Astrocyte of the spinal cord (primary cell): ENCODE results near the gene KLHDC7B.

Source experiments
- DNase-seq: peaks from one replicate; pipeline ENCODE4 v3.0.0; 2011; ENCODE audit warnings: low read depth, low spot score
- H3K4me3 ChIP-seq: 2 replicates; pipeline ENCODE4 v1.5.1; 2011; ENCODE audit warnings: low read depth, mild to moderate bottlenecking, low read length, moderate library complexity
- in situ Hi-C: cut with HindIII; loops from 2 replicates; pipeline ENCODE4 v1.10.0; 2017; ENCODE audit warnings: low sequenced_read_pairs
- TF ChIP-seq, protein P1 (sequence below): IDR thresholded peaks from 2 replicates; pipeline ENCODE4 v1.5.1; 2012; ENCODE audit warnings: low read depth, mild to moderate bottlenecking, low read length, inconsistent platforms

Gene KLHDC7B

DNA sequence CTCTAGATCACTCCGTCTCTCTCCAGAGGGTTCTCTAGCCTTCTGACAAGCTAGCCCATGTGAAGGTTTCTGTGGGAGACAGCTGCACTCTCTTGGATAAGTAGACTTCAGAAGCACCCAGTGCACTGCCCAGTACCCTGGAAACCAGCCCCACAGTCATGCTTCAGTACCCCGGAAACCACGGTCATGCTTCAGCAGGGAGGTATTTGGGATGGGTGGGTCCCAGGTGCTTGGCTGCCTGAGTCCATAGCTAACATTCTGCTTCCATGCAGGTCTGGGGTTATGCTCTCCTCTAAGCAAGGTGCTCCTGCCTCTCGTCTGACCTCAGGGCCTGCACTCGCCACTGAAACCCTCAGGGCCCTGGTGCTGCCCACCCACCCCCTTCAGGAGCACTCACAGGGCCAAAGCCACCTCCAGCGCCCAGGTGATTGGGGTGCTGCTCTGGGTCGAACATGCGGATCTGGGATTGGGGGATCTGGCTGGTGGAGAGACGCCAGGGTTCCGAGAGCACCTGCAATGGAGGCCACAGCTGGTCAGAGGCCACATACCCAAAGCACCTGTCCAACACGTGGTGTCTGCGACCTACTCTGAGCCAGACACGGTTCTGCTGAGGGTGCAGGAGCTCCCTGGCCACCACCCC, 24.3 kb downstream of the KLHDC7B start:
- TF ChIP-seq, protein P1, sequence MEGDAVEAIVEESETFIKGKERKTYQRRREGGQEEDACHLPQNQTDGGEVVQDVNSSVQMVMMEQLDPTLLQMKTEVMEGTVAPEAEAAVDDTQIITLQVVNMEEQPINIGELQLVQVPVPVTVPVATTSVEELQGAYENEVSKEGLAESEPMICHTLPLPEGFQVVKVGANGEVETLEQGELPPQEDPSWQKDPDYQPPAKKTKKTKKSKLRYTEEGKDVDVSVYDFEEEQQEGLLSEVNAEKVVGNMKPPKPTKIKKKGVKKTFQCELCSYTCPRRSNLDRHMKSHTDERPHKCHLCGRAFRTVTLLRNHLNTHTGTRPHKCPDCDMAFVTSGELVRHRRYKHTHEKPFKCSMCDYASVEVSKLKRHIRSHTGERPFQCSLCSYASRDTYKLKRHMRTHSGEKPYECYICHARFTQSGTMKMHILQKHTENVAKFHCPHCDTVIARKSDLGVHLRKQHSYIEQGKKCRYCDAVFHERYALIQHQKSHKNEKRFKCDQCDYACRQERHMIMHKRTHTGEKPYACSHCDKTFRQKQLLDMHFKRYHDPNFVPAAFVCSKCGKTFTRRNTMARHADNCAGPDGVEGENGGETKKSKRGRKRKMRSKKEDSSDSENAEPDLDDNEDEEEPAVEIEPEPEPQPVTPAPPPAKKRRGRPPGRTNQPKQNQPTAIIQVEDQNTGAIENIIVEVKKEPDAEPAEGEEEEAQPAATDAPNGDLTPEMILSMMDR, result no peak
- no peak overlapping the region for H3K4me3 ChIP-seq
- in situ Hi-C loops, result no loop called here
- no peak for DNase-seq

GRCh38 chr22:50570861-50571260, 25.2 kb downstream of the KLHDC7B start:
- no peak overlapping the region for H3K4me3 ChIP-seq
- in situ Hi-C loops, result no loop called here
- TF ChIP-seq, protein P1, result no peak
- DNase-seq, result no peak

DNA sequence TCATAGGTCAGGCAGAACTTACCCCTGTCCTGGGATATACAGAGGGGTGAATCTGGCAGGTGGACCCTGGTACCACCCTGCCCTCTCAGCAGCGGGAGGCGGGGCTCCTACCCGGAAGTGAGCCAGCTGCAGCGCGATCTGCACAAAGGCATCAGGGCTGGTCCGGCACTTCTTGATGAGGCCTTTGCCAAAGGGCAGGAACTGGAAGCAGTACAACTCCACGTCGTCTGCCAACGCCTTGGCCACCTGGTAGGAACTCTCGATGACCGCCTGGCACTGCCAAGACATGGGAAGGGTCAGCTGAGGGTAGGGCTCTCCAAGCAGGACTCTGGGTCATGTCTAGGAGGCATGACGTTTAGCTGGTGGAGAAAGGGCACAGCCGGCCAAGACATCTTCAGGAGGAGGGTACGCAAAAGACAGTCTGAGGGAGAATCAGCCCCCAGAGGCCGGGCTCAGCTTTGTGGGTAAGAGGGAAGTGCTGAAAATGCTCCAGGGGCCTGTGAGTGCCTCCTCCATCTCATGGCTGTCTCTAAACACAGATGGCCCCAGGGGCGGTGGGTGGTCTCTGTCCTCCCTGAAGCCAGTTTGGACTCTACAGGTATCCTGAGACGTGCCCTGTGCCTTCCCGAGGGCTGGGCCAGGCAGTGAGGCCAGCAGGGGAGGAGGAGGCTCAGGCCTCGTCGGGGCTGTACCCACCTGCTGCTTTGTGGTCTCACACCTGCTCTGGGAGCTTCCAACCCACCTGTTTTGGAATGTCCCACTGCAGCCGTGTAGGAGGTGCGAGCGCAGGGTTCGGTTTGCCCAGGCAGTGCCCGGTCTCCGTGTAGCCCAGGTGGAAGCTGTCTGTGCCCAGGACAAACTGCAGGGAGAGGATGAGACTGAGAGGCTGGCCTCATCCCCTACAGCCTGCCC, 25.8 kb downstream of the KLHDC7B start:
- no peak for DNase-seq
- in situ Hi-C loops, result no loop called here
- H3K4me3 ChIP-seq, result no peak overlapping the region
- TF ChIP-seq, protein P1, result no peak

- no peak for DNase-seq
- TF ChIP-seq, protein P1, result no peak
- in situ Hi-C loops, result no loop called here
- no peak overlapping the region for H3K4me3 ChIP-seq
Observed at GRCh38 chr22:50572965-50573364, 27.3 kb downstream of the KLHDC7B start.

DNA sequence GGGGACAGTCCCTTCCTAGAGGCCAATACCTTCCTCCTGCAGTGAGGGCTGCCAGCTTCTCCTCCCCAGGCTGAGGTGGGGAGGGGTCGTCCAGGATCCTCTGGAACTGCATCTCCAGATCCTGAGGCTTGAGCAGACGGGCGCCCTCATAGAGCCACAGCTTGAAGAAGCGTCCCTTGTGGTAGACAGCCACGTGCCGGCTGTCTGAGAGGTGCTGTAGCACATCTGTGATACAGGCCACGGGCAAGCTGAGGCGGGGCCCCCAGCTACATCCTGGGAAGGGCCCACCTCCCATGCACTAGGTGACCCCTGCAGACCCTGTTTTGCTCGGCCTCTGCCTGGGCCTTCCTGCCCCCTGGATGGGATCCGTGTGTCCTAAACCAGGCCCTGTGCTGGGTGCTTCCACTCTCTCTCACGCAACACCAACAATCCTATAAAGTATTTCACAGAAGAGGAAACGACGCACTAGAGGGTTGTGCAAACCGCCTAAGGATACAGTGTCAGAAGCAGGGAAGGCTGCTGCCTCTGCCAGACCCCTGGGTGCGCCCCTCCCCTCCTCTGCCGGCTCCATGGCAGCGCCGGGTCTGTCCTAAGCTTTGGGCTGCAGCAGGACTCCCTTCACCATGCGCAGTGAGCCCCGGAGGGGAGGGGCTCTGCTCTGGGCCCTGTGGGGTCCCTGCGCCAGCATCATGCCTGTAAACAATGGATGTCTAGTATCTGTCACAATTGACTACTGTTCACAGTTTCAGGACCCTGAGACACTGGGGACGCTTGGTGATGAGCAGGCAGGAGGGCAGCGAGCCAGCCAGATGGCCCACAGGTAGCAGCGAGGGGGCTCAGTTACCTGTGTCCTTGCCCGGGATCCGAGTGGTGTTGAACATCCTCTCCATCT, 28.0 kb downstream of the KLHDC7B start:
- in situ Hi-C loops, result no loop called here
- TF ChIP-seq, protein P1, result no peak
- no peak overlapping the region for H3K4me3 ChIP-seq
- no peak for DNase-seq

DNA sequence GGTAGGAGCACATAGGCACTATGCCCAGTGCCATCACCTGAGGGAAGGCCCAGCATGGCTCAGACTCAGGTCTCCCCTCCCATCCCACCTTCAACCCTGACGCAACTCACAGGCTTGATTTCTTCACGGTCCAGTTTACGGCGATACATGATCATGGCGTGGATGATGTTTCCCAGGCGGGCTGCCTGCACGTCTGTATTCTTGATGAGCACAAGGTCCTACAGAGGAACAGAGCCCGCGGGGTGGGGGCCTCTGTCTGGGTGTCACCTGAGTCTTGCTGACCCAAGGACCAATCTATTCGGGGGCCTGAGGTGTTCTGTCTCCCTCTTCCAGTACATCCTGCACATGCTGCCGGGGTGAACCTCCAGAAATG, 28.7 kb downstream of the KLHDC7B start:
- H3K4me3 ChIP-seq, result no peak overlapping the region
- DNase-seq, result no peak
- in situ Hi-C loops, result no loop called here
- TF ChIP-seq, protein P1, result no peak
